Stimulated activated memory B cell treated with anti-CD40 and anti-IgM and Interleukin-4, amounts not matched to agents 10 μg/mL and 1 μg/mL and 100 μg/mL, for 72 hours (primary cell): ENCODE data around the gene ADAM10.

Experiments
- ATAC-seq: fragments of 150-1000 bp; cut with Tn5 transposase; 2 replicates; pipeline ENCODE4 v1.10.0; 2021
- H3K27ac Mint-ChIP-seq: one replicate; pipeline ENCODE4 v1.8.0; 2022; ENCODE audit warnings: mild to moderate bottlenecking, mixed read lengths
- H3K27me3 Mint-ChIP-seq: one replicate; pipeline ENCODE4 v1.8.0; 2022; ENCODE audit warnings: mixed read lengths
- H3K36me3 Mint-ChIP-seq: one replicate; pipeline ENCODE4 v1.8.0; 2022; ENCODE audit warnings: mixed read lengths
- H3K4me1 Mint-ChIP-seq: one replicate; pipeline ENCODE4 v1.8.0; 2022; ENCODE audit warnings: mixed read lengths
- H3K4me3 Mint-ChIP-seq: one replicate; pipeline ENCODE4 v1.8.0; 2022; ENCODE audit warnings: mild to moderate bottlenecking, moderate library complexity, mixed read lengths
- H3K9me3 Mint-ChIP-seq: one replicate; pipeline ENCODE4 v1.8.0; 2022; ENCODE audit warnings: mixed read lengths

The ADAM10 gene

DNA sequence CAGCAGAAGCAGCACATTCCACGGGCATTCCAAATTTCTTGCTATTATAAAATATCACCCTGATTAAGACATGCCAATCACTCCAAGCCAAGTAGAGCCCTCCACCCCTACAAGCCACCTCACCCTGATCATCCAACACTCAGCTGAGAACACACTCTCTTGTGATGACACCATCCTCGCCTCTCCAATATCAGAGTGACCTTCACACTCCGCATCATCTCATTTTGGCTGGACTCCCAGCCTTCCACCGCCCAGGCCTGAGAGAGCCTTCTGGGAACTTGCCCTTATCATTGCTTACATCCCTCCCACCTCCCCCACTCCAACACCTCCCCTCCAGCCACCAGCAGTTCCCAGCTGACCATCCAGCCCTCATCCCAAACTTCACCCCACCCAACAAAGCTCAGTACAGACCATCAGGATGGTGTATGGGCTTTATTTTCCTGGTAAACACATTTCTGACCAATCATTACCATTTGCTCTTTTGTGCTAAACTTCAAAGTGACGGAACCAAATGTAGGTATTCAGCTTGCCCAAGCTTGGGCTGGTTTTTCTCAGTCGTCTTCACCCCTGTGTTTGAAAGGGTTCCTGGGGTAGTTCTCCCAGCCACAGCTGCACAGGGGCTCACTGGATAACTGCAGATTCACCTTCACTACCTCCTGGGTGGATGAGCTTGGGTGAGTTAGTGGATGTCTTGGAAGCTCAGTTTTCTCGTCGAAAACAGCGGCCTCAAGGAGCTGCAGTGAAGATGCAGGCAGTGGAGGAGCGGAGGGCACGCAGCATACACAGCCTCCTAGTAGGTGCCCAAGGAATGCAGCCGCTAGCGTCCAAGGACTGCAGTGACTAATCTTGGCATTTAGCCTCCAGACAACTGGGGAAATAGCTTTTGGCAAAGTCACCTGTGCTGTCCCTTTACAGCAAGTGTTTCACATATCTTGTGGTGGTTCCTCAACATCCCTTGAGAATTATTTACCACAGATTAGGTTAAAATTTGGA lies 202.6 kb downstream of the ADAM10 start:
- H3K36me3 Mint-ChIP-seq, result no peaks in the 10 kb centered on the region
- no peak for ATAC-seq
- no peak overlapping the region for H3K27ac Mint-ChIP-seq
- peaks cover 25% of the 10 kb centered on the region for H3K27me3 Mint-ChIP-seq
- peaks cover 7% of the 10 kb centered on the region for H3K4me1 Mint-ChIP-seq
- no peak overlapping the region for H3K4me3 Mint-ChIP-seq
- no peaks in the 10 kb centered on the region for H3K9me3 Mint-ChIP-seq

DNA sequence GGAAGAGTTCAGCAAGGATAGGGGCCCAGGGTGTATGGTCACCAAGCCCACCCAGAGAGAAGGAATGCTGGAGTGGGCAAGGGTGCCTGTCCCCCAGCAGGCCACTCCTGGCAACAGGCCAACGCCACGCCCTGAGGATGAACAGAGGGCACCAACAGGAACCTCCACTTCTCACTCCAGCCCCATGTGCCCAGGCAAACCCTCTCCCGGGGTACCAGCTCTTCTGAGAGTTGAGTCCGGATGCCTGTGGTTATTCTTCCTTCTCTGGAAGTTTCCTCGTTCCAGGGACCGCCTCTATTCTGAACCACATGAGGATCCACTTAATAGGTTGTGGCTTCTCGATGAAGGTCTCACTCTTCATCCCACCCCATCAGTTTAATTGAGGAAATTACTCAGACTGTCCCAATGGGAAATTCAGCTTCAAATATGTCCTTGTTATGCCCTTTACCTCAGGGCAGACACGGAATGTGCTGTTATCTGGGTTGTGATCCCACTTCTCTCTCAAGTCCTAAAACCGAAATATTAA lies 203.4 kb downstream of the ADAM10 start:
- no peak overlapping the region for H3K27ac Mint-ChIP-seq

DNA sequence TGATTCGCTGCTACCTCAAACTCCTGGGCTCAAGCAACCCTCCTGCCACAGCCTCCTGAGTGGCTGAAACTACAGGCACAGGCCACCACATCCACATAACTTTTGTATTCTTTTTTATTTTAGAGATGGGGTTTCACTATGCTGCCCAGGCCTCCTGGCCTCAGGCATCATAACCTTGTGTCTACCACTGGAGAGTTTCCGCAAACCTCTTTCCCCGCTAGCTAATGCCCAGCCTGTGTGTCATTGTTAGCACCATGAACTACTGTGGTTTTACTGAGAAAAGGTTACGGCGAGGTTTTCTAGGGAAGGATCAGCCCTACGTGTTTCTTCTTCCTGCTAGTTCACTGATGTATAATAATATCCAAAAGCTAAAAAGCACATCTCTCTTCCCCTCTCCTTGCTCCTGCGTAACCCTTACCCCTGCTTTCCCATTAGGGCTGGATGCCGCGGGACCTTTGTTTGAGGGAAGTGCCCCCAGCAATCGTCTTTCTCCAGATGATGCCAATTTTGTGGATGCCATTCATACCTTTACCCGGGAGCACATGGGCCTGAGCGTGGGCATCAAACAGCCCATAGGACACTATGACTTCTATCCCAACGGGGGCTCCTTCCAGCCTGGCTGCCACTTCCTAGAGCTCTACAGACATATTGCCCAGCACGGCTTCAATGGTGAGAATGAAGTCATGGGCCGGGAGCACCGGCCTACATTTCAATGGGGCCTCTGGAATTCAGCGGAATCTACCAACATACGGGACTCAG lies 204.0 kb downstream of the ADAM10 start:
- Mint-ChIP-seq H3K36me3 (no peaks in the 10 kb centered on the region), H3K27me3 (peaks cover 11% of the 10 kb centered on the region), H3K4me3 (no peak overlapping the region), H3K4me1 (no peaks in the 10 kb centered on the region), H3K27ac (no peak overlapping the region), H3K9me3 (no peaks in the 10 kb centered on the region)
- no peak for ATAC-seq

More for the DNA sequence above, 203.4 kb downstream of the ADAM10 start:
- no peak for ATAC-seq
- H3K4me1 Mint-ChIP-seq, result peaks cover 3% of the 10 kb centered on the region
- H3K27me3 Mint-ChIP-seq, result peaks cover 17% of the 10 kb centered on the region
- H3K4me3 Mint-ChIP-seq, result no peak overlapping the region
- H3K9me3 Mint-ChIP-seq, result no peaks in the 10 kb centered on the region
- no peaks in the 10 kb centered on the region for H3K36me3 Mint-ChIP-seq

DNA sequence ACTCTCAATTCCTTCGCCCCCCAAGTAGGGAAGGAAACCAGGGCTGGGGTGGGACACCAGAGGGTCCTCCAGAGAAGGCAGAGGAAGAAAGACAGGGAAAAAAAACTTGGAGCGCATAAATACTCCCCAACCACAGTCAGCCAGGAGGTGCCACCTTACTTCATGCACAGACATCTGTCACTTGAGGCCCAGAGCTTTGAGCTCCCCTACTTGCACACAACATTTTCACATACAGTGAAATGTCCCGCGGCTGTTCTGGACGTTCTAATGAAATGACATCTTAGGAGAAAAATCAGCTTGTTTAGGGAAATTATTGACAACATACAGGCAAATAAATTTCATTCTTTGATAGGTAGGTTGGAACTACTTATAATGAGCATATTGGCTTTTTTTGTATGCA lies 204.8 kb downstream of the ADAM10 start:
- Mint-ChIP-seq H3K27ac (no peak overlapping the region), H3K4me3 (no peak overlapping the region), H3K36me3 (no peaks in the 10 kb centered on the region), H3K27me3 (peaks cover 4% of the 10 kb centered on the region), H3K4me1 (no peaks in the 10 kb centered on the region), H3K9me3 (no peaks in the 10 kb centered on the region)
- no peak for ATAC-seq

DNA sequence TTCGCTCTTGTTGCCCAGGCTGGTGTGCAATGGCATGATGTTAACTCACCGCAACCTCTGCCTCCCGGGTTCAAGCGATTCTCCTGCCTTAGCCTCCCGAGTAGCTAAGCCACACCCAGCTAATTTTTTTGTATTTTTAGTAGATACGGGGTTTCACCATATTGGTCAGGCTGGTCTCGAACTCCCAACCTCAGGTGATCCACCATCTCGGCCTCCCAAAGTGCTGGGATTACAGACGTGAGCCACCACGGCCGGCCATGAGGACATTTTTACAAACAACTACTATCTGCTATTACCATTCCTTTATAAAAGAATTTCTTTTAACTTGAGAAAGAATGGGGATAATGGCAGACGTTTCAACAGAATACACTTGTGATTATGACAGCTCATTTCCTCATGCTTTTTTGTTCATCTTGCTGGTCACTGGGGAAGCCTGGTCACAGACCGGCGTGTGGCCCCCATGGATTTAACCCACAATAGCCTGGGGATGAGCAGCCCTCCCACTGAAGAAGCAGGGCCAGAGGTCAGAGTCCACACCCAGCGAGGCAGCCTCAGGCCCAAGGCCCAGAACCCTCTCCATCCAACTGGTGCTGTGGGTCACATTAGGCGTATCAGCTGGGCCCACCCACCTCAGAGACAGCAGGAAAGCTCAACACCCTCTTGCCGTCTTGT lies 205.7 kb downstream of the ADAM10 start:
- Mint-ChIP-seq H3K4me1 (no peaks in the 10 kb centered on the region), H3K9me3 (no peaks in the 10 kb centered on the region), H3K4me3 (no peak overlapping the region), H3K36me3 (no peaks in the 10 kb centered on the region), H3K27ac (no peak overlapping the region), H3K27me3 (no peaks in the 10 kb centered on the region)
- no peak for ATAC-seq

DNA sequence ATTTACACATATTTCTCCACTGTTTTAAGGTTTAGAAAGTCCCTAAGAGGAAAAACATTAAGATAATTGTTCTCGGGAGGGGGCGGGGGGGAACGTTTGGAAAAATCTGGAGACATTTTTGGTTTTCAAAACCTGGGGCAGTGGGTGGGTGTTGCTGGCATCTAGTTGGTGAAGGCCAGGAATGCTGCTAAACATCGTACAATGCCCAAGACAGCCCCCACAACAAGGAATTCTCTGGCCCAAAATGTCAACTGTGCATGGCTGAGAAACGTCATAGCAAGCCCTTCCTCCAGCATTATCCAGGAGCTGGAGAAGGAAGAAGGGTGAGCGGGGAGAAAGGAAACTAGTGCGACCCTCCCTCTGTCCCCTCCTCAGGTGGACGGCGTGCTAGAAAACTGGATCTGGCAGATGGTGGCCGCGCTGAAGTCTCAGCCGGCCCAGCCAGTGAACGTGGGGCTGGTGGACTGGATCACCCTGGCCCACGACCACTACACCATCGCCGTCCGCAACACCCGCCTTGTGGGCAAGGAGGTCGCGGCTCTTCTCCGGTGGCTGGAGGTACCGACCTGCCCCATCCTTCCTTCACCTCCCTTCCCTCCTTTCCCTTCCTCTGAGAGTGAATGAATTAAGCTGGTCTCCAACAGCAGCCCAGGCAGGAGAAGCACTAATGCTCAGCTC lies 208.0 kb downstream of the ADAM10 start:
- no peak for ATAC-seq
- H3K27ac Mint-ChIP-seq, result no peak overlapping the region

DNA sequence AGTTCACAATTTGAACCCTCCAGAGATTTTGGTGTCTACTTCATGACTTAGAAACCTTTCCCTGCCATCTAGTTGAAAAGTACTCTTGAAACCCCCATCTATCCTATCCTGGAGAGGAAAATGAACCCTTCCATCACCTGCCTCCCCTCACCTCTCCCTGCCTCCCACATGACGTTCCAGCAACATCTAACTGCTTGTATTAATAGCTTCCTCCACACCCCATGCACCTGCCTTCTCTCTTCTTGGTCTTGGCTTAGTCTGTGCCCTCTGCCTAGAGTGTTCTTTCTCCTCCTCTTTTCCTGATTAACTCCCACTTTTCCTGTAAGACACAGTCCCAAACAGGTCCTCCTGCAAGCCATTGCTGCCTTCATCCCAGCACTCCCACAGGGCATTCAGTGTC lies 210.0 kb downstream of the ADAM10 start:
- H3K4me1 Mint-ChIP-seq, result no peaks in the 10 kb centered on the region
- H3K36me3 Mint-ChIP-seq, result no peaks in the 10 kb centered on the region
- H3K4me3 Mint-ChIP-seq, result no peak overlapping the region
- no peak overlapping the region for H3K27ac Mint-ChIP-seq
- ATAC-seq, result no peak
- H3K9me3 Mint-ChIP-seq, result no peaks in the 10 kb centered on the region
- H3K27me3 Mint-ChIP-seq, result no peaks in the 10 kb centered on the region

More for the DNA sequence above, 208.0 kb downstream of the ADAM10 start:
- no peaks in the 10 kb centered on the region for H3K9me3 Mint-ChIP-seq
- no peaks in the 10 kb centered on the region for H3K4me1 Mint-ChIP-seq
- H3K36me3 Mint-ChIP-seq, result no peaks in the 10 kb centered on the region
- no peak overlapping the region for H3K4me3 Mint-ChIP-seq
- no peaks in the 10 kb centered on the region for H3K27me3 Mint-ChIP-seq

DNA sequence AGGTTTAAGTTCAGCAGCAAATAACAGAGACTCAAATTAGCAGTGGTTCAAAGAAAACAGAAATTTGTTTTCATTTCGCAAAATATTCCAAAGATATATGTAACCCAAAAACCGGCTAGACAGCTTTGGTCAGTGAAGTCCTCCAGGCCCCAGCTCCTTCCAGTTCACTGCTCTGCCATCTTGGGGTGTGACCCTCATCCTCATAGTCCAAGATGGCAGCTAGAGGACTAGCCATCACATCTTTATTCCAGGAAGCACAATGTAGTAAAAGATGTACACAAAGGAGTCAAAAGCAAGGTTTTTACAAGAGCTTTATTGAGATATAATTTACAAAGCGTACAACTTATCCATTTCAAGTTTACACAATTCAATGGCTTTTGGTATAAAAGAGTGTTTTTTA lies 210.6 kb downstream of the ADAM10 start:
- H3K9me3 Mint-ChIP-seq, result no peaks in the 10 kb centered on the region
- H3K4me3 Mint-ChIP-seq, result no peak overlapping the region
- no peaks in the 10 kb centered on the region for H3K27me3 Mint-ChIP-seq
- no peaks in the 10 kb centered on the region for H3K36me3 Mint-ChIP-seq
- no peak overlapping the region for H3K27ac Mint-ChIP-seq
- no peaks in the 10 kb centered on the region for H3K4me1 Mint-ChIP-seq
- no peak for ATAC-seq
